HG03066 (cell line): ENCODE measurements around the gene TBCK.

Experiments used
- ATAC-seq: cut with Tn5 transposase; IDR thresholded peaks from one replicate; pipeline ENCODE4 v1.9.1; 2021; ENCODE audit warnings: low read depth; ENCODE audit not compliant: unreplicated experiment

TBCK gene

GRCh38 chr4:106291678-106292077 lies 24.3 kb downstream of the TBCK start:
- ATAC-seq: no peak

GRCh38 chr4:106289737-106290136 lies 26.3 kb downstream of the TBCK start:
- no peak for ATAC-seq

DNA sequence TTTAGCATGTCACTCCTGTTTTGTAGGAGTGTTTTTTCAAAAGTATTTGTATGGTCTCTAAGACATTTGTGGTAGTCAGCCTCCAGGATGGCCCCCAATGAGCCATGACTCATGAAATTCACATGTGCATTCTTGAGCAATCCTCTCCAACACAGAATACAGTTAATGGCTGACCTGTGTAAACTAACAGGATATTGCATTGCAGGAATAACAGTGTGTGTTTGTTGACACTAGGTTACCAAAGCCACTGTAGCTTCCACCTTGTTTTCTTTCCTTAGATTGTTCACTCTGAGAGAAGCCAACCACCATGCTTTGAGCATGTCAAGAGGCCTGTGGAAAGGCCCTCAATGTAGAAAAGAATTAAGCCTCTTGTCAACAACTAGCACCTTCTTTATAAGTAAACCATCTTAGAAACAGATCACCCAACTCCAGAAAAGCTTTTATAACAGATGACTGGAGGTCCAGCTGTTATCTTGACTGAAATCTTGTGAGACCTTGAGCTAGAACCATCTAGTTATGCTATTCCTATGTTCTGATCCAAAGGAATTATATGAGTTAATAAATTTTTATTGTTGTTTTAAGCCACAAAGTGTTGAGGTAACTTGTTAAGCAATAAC lies 28.5 kb downstream of the TBCK start:
- no peak for ATAC-seq

DNA sequence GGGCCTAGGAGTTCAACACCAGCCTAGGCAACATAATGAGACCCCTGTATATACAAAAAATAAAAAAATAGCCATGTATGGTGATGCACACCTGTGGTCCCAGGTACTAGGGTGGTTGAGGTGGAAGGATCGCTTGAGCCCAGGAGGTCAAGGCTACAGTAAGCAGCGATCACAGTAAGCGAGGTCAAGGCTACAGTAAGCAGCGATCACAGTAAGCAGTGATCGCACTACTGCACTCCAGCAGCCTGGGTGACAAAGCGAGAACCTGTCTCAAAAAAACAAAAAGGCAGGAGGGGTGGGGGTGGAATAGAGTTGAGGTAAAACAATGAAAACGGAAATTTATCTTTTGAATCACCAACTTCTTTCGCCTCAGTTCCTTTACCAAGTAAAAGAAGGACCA lies 29.4 kb downstream of the TBCK start:
- ATAC-seq: no peak

DNA sequence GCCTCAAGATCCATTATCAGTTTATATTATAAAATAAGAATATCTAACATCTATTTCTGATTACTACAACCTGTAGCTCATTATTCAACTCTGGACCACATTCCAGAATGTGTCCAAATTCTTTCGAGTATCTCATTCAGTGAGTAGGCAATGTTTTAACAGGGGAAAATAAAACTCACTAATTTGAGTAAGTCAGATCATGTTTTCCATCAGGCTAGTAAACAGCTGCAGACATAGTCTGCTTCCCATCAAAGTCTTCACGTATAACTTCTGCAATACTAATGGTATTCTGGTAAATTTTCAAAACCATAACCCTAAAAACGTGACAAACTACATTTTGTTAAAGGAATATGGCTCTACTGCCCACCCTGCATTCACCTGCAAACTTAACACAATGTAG lies 31.8 kb downstream of the TBCK start:
- no peak for ATAC-seq

DNA sequence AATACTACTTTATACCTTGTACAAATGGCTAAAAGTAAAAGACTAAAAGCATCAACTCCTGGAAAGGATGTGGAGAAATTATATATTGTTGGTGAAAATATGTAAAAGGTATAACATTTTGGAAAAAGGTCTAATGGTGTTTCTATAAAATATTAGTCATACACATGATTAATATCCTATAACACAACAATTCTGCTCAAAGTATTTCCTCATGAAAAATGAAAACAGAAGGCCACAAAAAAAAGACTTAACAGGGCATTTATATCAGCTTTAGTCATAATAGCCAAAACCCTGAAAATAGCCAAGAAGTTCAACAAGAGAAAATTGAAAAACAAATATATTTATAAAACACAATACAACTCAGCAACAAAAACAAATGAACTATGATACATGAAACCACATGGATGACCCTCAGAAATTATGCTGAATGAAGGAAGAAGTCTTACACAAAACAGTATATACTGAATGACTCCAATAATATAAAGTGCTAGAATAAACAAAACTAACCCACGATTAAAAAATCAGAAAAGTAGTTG lies 38.8 kb downstream of the TBCK start:
- no peak for ATAC-seq

DNA sequence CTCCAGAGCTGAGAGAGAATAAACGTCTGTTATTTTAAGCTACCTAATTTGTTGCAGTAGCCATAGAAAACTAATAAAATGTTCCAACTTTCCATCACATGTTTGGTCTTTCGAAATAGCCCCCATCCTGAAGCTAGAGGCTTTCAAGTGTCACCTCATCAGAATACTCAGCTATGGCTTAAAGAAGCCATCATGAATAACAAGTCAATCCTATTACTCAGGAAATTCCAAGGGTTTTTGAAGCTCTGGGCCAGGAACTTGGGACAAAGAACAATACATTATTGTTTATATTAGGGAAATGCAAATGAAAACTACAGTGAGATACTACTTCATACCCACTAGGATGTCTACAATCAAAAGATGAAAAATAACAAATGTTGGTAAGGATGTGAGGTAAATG lies 42.2 kb downstream of the TBCK start:
- ATAC-seq: no peak

- ATAC-seq: no peak
Observed at GRCh38 chr4:106270736-106271135, 45.3 kb downstream of the TBCK start.

DNA sequence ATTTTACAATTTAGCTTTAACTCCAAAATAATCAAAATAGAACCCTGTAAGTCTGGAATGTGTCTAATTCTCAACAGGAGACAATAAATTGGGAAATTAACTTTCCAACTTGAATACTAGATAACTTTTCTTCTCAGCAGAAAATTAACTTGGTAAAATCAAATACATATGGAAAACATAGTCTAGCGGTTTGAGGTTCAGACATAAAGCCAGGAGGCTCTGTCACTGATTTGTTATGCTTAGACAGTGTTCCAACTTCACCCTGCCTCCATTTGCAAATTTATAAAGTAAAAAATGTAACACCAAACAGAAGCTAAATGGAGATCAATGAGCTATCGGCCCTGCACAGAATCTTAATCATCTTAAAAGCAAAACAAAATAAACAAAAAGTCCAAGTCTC lies 46.3 kb downstream of the TBCK start:
- ATAC-seq: no peak

GRCh38 chr4:106268786-106269185 lies 47.2 kb downstream of the TBCK start:
- ATAC-seq: no peak

GRCh38 chr4:106266201-106266600 lies 49.8 kb downstream of the TBCK start:
- no peak for ATAC-seq

DNA sequence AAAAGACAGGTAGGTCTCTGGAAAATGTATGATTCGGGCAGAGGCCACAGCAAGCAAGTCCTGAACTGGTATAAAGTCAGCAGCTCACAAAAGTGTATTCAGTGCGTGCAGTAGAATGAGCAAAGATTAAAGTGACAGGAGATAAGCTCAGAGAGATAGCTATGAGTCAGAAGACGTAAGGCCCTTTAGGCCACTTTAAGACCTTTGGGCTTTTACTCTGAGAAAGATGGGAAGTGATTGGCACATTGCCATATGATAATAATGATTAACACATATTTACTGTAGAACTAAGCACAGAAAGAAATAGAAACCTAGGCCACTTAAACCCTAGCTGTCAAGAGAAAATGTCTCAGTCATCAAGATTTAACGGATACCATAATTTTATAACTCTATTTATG lies 51.7 kb downstream of the TBCK start:
- no peak for ATAC-seq

DNA sequence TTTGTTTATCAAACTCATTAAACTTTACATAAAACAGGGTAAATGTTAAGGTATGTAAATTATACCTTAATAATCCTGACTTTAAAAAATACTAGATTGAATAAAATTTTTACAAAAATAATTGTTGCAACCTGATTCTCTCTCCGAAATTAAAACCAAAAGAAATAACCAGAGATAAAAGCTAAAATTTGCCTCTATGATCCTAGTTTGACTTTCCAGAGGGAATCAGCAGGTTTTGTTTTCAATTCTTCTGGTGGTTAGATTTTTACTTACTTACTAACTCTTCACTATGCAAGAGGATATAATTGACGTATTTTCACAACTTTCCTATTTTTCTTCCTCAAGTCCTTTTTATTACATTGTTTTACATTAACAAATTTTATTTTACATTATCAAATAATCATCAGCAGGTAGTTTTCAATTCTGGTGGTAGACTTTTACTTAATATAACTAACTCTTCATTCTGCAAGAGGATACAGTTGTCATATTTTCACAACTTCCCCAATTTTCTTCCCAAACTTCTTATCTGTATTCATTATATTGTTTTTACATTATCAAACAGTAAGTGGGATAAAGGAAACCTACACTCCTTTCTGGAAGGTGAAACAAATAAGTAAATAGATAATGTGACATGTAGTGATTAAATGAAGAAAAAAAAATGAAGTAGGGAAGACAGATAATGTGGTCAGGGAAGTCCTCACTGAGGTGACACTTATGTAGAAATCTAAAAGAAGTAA lies 52.2 kb downstream of the TBCK start:
- ATAC-seq: no peak

DNA sequence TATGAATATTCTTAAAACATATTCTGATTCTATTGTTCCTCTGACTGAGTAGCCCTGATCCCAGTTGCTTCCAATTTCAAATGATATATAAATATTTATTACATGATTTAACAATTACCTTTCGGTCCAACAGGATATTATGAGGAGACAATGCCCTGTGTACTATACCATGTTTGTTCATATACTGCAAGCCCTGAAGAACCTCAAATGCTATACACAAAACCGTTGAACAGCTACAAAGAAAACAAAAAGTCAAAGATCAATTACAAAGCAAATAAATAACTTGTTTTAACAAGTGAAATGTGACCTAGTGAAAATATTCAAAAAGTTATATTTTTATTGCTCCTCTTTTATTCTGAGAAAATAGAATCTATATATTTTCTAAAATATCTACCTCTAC lies 54.0 kb downstream of the TBCK start:
- ATAC-seq: no peak

- ATAC-seq: no peak
Observed at GRCh38 chr4:106258145-106259045, 57.6 kb downstream of the TBCK start.

DNA sequence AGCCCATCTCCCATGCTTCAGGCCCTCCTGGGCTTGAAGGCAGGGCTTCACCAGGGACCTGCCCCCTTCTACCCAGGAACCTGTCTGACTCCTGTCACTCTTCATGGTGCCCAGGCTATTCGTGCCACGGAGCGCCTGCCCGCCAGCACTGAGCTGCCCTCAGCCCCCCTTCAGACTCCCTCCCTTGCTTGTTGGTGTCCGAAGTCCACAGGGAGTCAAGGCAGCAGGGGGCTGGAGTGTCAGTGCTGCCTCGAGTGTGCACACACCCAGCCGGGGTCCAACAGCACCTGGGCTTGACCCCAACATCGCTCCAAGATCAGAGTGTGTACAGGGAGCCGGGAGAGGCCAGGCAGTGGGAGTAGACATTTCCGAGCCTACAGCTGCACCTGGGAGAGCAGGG lies 59.8 kb downstream of the TBCK start:
- no peak for ATAC-seq

DNA sequence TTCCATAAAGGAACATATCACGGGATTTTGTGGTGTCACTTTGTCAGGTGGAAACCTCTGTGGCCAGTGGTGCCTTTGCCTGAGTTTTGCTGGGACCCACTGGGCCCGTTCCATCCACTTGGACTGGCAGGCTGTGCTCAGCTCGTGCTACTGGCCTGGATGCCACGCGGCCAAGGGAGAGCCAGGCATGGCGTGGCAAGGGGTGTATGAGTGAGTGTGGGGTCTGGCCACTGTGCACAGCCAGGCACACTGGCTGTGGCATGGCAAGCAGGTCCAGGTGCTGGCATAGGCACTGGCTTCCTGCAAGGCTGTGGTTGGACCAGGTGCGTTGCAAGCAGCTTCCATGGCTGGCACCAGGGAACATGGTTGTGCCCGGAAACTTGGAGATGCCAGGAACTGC lies 60.8 kb downstream of the TBCK start:
- no peak for ATAC-seq

DNA sequence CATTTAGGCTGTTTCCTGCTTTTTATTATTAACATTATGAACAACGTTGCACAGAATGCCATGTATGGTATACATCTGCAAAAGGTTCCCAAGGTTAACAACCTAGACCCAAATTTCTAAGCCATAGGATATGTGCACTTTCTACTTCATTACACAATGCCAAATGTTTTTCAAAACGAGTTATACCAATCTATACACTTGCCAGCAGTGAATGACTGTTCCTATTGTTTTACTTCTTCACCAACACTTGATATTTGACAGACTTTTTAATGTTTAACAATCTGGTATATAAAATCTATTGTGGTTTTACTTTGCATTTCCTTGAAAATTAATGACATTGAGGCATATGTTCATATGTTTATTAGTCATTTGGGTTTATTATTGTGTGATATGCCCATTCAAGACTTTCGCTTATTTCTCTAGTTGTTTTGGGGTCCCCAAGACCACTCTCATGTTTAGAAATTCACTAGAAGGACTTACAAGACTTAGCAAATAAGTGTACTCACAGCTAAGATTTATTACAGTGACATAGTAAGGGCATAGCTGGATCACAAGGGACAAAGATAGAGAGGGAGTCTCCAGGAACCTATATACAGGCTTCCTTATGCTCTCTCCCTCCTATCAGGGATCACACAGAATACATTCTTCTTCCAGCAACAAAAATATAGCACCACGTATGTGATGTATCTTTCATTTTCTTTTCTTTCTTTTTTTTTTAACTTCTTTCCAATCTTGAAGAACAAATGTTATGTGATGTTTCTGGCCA lies 62.5 kb downstream of the TBCK start:
- no peak for ATAC-seq

- ATAC-seq: no peak
Observed at GRCh38 chr4:106247600-106247999, 68.4 kb downstream of the TBCK start.

DNA sequence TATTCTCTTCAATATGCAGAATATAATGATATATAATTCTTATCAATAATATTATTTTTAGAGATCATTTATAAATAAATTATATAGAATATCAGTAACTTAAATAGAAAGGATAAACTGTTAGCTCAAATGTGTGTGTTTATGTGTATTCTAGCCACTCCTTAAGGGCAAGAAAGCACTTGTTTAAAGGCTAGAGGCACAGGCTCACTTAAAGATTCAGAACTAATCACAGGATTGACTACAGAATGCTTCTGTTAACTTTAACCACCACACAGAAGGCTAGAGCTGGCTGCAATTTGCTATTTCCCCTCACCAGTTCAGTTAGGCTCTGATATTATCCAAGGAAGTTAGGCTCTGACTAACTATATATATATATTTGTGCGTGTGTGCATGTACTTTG lies 69.6 kb downstream of the TBCK start:
- no peak for ATAC-seq

GRCh38 chr4:106245176-106245575 lies 70.8 kb downstream of the TBCK start:
- no peak for ATAC-seq
